Measurements from ENCODE around the gene SPA17. TPM values are rescaled to one million over a fixed set of nuclear protein-coding genes. Genes with fewer than 3 reads are reported as not detected.

SPA17 gene
- total RNA-seq, 2 donors from 2014 or later = 8.4 to 10.7 TPM

DNA sequence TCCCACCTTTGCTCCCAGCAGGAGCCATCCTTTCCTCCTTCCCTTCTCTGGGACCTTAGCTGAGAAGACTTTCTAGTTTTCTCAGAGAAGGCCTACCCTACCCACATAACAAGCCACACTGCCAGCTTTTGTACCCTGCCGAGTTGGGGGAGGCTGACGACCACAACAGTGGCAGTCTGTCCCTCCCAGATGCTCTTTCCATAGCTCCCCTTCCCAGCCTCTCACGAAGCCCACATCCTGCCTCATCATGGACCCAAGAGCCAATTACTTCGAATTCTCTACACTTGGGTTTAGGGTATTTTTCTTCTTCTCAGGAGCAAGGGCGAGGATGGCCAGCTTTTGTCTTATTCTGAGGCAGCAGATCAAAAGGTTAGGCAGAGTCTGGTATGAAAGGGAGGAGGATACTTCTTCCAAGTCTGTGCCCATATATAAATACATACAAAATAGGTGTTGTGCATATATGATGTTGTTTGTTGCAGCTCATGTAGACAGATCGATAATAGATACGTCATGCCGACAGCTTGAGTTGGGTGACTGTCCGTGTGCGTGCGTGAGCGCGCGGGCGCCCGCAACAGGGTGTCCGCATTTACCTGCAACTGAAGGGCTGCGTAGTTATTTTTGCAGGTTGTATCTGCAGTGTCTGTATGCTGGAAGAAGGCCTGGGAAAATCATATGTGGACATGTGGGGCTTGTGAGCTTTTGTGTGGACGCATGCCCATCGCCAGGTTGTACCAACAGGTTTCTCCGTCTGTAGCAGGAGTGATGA, 65.2 kb downstream of the SPA17 start:
- Histone ChIP-seq H3K4me3 (no peak overlapping the region), H3K27ac (no peak overlapping the region), H3K36me3 (no peaks in the 10 kb centered on the region), H3K27me3 (no peaks in the 10 kb centered on the region), H3K4me1 (peaks cover 12% of the 10 kb centered on the region), H3K9ac (ENCODE audit: low read depth in 2 of 2, low read length in 2 of 2) (peak overlapping the region in 1 of 2 donors; percentile 23), H3K9me3 (no peaks in the 10 kb centered on the region)
- TF ChIP-seq CTCF (IDR thresholded peaks at IDR 0.05) = no peak
- no peak for DNase-seq
- intact Hi-C loops (cut with DNase I) = no loop called here

DNA sequence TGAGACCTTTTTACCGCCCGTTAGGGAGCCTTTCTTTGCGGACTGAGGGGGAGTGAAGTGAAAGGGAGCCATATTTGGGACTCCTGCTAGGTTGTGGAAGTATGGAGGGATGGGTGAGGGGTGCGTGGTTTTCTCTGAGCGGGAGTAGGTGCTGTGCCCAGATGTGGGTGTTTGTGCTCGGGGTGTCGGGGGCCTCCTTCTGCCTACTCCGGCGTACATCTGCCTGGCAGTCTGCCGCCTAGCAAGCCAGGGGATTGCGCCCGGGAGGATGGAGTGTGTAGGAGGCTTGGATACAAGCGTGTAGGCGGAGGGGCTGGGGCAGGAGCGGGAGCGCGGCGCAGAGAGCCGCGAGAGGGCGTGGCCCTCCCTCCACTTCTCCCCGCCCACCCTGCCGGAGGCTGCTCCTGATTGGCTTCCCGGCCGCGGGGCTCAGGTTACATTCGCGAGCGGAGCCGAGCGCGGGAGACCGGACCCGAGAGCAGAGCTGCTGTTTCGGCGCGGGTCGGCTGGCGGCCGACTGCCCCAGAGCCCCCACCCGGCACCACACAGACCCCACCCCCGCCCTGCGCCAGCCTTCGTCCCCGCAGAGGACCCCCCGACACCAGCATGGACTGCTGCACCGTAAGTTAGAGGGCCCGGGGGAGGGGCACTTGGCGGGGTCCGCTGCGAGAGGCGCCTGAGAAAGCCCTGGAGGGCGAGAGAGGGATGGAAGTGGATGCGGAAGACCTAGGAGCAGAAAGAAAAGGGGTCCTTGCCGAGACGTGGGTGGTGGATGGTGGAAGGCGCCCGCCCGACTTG, 66.0 kb downstream of the SPA17 start, which contains the start of gene NRGN:
TSS of gene NRGN (plus strand) at position 464 of the 798 bp plus-strand sequence. CDS start at position 607, 143 bp downstream.
- no peaks in the 10 kb centered on the region for H3K9me3 ChIP-seq
- peak within 1 kb of the TSS; percentile 45 for H3K4me3 ChIP-seq
- H3K9ac ChIP-seq (ENCODE audit: low read depth in 2 of 2, low read length in 2 of 2) = peak within 1 kb of the TSS; percentile 24 to 46
- H3K27ac ChIP-seq = no peak within 1 kb of the TSS
- peak; percentile 94 for DNase-seq
- H3K27me3 ChIP-seq = no peaks in the 10 kb centered on the region
- intact Hi-C loops (cut with DNase I) = no loop called here
- no peak for TF ChIP-seq CTCF (IDR thresholded peaks at IDR 0.05)
- H3K36me3 ChIP-seq = no peaks in the 10 kb centered on the region
- peaks cover 12% of the 10 kb centered on the region for H3K4me1 ChIP-seq

DNA sequence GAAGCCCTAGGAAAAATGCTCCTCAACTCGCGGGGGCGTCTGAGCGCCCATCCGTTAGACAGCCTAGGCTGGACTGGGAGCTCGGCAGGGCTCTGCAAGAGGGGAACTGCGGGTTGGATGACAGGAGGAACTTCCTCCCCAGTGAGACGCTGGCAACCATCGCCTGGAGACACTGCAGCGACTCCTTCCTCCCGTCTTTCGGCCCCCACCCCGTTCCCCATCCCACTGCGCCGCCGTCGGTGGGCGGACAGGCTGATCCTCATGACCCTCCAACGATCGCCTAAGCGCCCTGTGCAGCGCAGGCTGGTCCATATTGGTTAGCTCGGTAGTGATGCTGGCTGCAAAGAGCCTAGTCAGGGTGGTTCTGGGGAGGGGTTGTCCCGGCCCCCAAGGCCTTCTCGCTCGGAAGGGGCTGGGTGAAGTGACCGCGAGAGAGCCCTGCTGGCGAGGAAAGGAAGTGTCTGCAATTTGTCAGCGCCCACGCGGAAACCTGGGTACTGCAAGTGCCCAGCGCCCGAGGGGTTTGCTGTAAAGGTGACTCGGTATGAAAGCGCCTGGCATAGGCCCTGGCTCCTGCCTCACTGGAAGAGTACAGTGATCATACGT, 66.7 kb downstream of the SPA17 start:
- Histone ChIP-seq H3K27me3 (peaks cover under 1% of the 10 kb centered on the region), H3K9ac (ENCODE audit: low read depth in 2 of 2, low read length in 2 of 2) (peak overlapping the region; percentile 6 to 46), H3K9me3 (no peaks in the 10 kb centered on the region), H3K36me3 (no peaks in the 10 kb centered on the region), H3K4me3 (peak overlapping the region; percentile 45), H3K27ac (no peak overlapping the region), H3K4me1 (peaks cover 12% of the 10 kb centered on the region)
- no peak for DNase-seq
- intact Hi-C loops (cut with DNase I) = no loop called here
- peak; percentile 34 for TF ChIP-seq CTCF (IDR thresholded peaks at IDR 0.05)

GRCh38 chr11:124742555-124742954, 68.9 kb downstream of the SPA17 start:
- no peak overlapping the region for H3K9ac ChIP-seq (ENCODE audit: low read depth in 2 of 2, low read length in 2 of 2)
- DNase-seq = no peak
- TF ChIP-seq CTCF (IDR thresholded peaks at IDR 0.05) = no peak
- H3K27ac ChIP-seq = no peak overlapping the region
- peaks cover 4% of the 10 kb centered on the region for H3K27me3 ChIP-seq
- H3K9me3 ChIP-seq = no peaks in the 10 kb centered on the region
- intact Hi-C loops (cut with DNase I) = no loop called here
- no peak overlapping the region for H3K4me3 ChIP-seq
- H3K36me3 ChIP-seq = no peaks in the 10 kb centered on the region
- peaks cover 12% of the 10 kb centered on the region for H3K4me1 ChIP-seq

GRCh38 chr11:124743050-124743449, 69.3 kb downstream of the SPA17 start:
- Histone ChIP-seq H3K36me3 (no peaks in the 10 kb centered on the region), H3K27ac (no peak overlapping the region), H3K4me1 (peaks cover 12% of the 10 kb centered on the region), H3K27me3 (peaks cover 4% of the 10 kb centered on the region), H3K9me3 (no peaks in the 10 kb centered on the region), H3K9ac (ENCODE audit: low read depth in 2 of 2, low read length in 2 of 2) (no peak overlapping the region), H3K4me3 (no peak overlapping the region)
- DNase-seq = no peak
- intact Hi-C loops (cut with DNase I) = no loop called here
- TF ChIP-seq CTCF (IDR thresholded peaks at IDR 0.05) = no peak

All from colonic mucosa (tissue), 4 donors.